ENCODE data around the gene CTDP1. TPM values are rescaled to one million over a fixed set of nuclear protein-coding genes. Genes with fewer than 3 reads are reported as not detected.

CTDP1 gene
- total and polyA plus RNA-seq, 9 of the 15 experiments (the other 6 are each of a cell fraction or from before 2014, with no cell fraction given), result 0.07 to 19.2 (median 4.0) TPM

GRCh38 chr18:79644006-79644665, 35.5 kb upstream of the CTDP1 start (continued):
- 0 out of 2 replicates have a peak, but pooled peaks have one; percentile 17 for TF ChIP-seq TFAP4 (CRISPR knock-in tag; IDR thresholded peaks at IDR 0.05; ENCODE audit: borderline replicate concordance)
- no peak for TF ChIP-seq NR2C1 (IDR thresholded peaks at IDR 0.05)
- TF ChIP-seq NR2C1 (tag; IDR thresholded peaks at IDR 0.05), result peak; percentile 30; the same call in 1 of the 2 replicates
- no peak for TF ChIP-seq ZNF311 (CRISPR knock-in tag; IDR thresholded peaks at IDR 0.05)
- TF ChIP-seq CREB3 (tag; conservative IDR thresholded peaks at IDR 0.05; ENCODE audit: low read depth), result no peak
- TF ChIP-seq GABPB2 (CRISPR knock-in tag; conservative IDR thresholded peaks at IDR 0.05), result no peak
- no peak for TF ChIP-seq HDAC8 (tag; IDR thresholded peaks at IDR 0.05)
- no peak for TF ChIP-seq SUPT5H (IDR thresholded peaks at IDR 0.05)
- no peak for TF ChIP-seq DLX4 (CRISPR knock-in tag; IDR thresholded peaks at IDR 0.05)
- no peak for TF ChIP-seq BRD9 (IDR thresholded peaks at IDR 0.05; ENCODE audit: low read depth, partially characterized antibody)
- no peak for TF ChIP-seq ZBTB12 (CRISPR knock-in tag; IDR thresholded peaks at IDR 0.05)
- no peak for TF ChIP-seq IRF9 (tag; IDR thresholded peaks at IDR 0.05)
- peak; percentile 54; the same call in 1 of the 2 replicates for TF ChIP-seq RB1 (IDR thresholded peaks at IDR 0.05; ENCODE audit: low read depth)
- no peak for TF ChIP-seq SRSF9 (IDR thresholded peaks at IDR 0.05; ENCODE audit: borderline replicate concordance, low read depth, low read length)
- TF ChIP-seq RAD21 (CRISPR knock-in tag; conservative IDR thresholded peaks at IDR 0.05 in 1 of 2, IDR thresholded peaks at IDR 0.05 in 1 of 2), result peak; percentile 84 to 90
- TF ChIP-seq MAZ (CRISPR knock-in tag; conservative IDR thresholded peaks at IDR 0.05 in 1 of 2, IDR thresholded peaks at IDR 0.05 in 1 of 2), result peak; percentile 29 to 71; a peak in 2 of 4 replicates
- no peak for TF ChIP-seq KLF10 (CRISPR knock-in tag; IDR thresholded peaks at IDR 0.05)
- TF ChIP-seq XRCC5 (IDR thresholded peaks at IDR 0.05; ENCODE audit: low read depth, low read length), result 0 out of 2 replicates have a peak, but pooled peaks have one; percentile 24
